Stomach (tissue), 4 donors: Measurements from ENCODE around the gene MYO5B.

Source experiments
- EP300 ChIP-seq: sonication (generic); formaldehyde crosslinking; IDR thresholded peaks from one replicate; pipeline ENCODE4 v1.6.1; 2017; ENCODE audit warnings: antibody characterized with exemption
- POLR2A ChIP-seq, 4 donors: fragments of 450-650 bp; IDR thresholded peaks; one replicate each; pipeline ENCODE4 v1.6.1; 2016; ENCODE audit warnings: antibody characterized with exemption in 4 of 4, control low read depth in 2 of 4, mild to moderate bottlenecking in 1 of 4, moderate library complexity in 1 of 4
- TF ChIP-seq, protein P1 (sequence below), 7 experiments: fragments of 450-650 bp in 4 of 7; fragments of 200-600 bp in 3 of 7; sonication (generic) in 3 of 7; IDR thresholded peaks; one replicate each; pipeline ENCODE4 v1.5.1; 2016 to 2019; ENCODE audit warnings: antibody characterized with exemption in 7 of 7, control low read depth in 2 of 7, mild to moderate bottlenecking in 1 of 7

DNA sequence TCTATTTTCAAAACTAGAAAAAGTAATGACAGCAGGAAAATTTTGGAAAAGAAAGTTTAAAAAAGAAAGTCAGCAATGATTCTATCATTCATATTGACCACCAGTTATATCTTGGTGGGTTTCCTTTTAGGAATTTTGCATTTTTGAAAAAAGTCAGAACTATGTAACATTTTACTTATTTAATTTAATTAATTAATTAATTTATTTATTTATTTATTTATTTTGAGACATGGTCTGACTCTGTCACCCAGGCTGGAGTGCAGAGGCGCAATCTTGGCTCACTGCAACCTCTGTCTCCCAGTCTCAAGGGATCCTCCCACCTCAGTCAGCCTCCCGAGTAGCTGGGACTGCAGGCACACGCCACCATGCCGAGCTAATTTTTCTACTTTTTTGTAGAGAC, 231.7 kb downstream of the MYO5B start:
- TF ChIP-seq POLR2A (IDR thresholded peaks at IDR 0.05), result no peak
- TF ChIP-seq, protein P1, sequence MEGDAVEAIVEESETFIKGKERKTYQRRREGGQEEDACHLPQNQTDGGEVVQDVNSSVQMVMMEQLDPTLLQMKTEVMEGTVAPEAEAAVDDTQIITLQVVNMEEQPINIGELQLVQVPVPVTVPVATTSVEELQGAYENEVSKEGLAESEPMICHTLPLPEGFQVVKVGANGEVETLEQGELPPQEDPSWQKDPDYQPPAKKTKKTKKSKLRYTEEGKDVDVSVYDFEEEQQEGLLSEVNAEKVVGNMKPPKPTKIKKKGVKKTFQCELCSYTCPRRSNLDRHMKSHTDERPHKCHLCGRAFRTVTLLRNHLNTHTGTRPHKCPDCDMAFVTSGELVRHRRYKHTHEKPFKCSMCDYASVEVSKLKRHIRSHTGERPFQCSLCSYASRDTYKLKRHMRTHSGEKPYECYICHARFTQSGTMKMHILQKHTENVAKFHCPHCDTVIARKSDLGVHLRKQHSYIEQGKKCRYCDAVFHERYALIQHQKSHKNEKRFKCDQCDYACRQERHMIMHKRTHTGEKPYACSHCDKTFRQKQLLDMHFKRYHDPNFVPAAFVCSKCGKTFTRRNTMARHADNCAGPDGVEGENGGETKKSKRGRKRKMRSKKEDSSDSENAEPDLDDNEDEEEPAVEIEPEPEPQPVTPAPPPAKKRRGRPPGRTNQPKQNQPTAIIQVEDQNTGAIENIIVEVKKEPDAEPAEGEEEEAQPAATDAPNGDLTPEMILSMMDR (IDR thresholded peaks at IDR 0.05), result no peak
- no peak for TF ChIP-seq EP300
